T-helper 17 cell (primary cell): Measurements from ENCODE around the gene CACNA1E. TPM values are rescaled to one million over a fixed set of nuclear protein-coding genes. Genes with fewer than 3 reads are reported as not detected.

Experiments used
- ATAC-seq: fragments of 150-1000 bp; cut with Tn5 transposase; 2 replicates; pipeline ENCODE4 v1.10.0; 2021; ENCODE audit warnings: mild to moderate bottlenecking, moderate library complexity
- DNase-seq, 3 donors: peaks; one replicate each; pipeline versions ENCODE4 v3.0.0 to v3.0.0-alpha.2; 2020 to 2021
- H3K9me3 ChIP-seq: one replicate; pipeline ENCODE4 v1.7.0; 2013; ENCODE audit warnings: low read length, mild to moderate bottlenecking; ENCODE audit not compliant: control insufficient read depth, poor library complexity, severe bottlenecking
- H3K27ac Mint-ChIP-seq: one replicate; pipeline ENCODE4 v1.8.0; 2022; ENCODE audit warnings: mild to moderate bottlenecking, moderate library complexity, mixed read lengths
- H3K27me3 Mint-ChIP-seq: one replicate; pipeline ENCODE4 v1.8.0; 2022; ENCODE audit warnings: mixed read lengths
- H3K36me3 Mint-ChIP-seq: one replicate; pipeline ENCODE4 v1.8.0; 2022; ENCODE audit warnings: low read depth, mixed read lengths
- H3K4me1 Mint-ChIP-seq: one replicate; pipeline ENCODE4 v1.8.0; 2022; ENCODE audit warnings: mild to moderate bottlenecking, mixed read lengths
- H3K4me3 Mint-ChIP-seq: one replicate; pipeline ENCODE4 v1.8.0; 2022; ENCODE audit warnings: mild to moderate bottlenecking, moderate library complexity, mixed read lengths
- total RNA-seq, 4 donors: library from RNA in 2 of 4; stranded (reverse) in 2 of 4; gene quantifications; one replicate each; pipeline ENCODE4 v1.2.3 and lab custom pipeline; 2022 to 2026

Gene CACNA1E
- total RNA-seq, 2 donors from 2014 or later: not detected

DNA sequence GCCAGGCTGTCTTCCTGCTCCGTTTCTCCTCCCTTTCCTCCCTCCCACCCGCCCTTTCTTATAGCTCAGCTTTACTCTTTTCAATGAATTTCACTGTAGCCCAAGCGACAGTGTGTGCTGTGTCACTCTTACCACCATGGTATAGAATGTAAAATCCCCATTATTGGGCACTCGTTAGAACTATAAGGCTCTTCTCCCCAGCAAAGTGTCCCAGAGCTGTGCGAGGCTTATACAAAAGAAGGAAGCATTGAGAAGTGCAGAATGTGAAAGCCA is 192.5 kb downstream of the CACNA1E start:
- no peak for DNase-seq
- no peaks in the 10 kb centered on the region for H3K9me3 ChIP-seq
- Mint-ChIP-seq H3K4me3 (no peak overlapping the region), H3K27ac (no peak overlapping the region), H3K36me3 (no peaks in the 10 kb centered on the region), H3K4me1 (peaks cover 4% of the 10 kb centered on the region), H3K27me3 (peaks cover 55% of the 10 kb centered on the region)
- ATAC-seq: no peak

DNA sequence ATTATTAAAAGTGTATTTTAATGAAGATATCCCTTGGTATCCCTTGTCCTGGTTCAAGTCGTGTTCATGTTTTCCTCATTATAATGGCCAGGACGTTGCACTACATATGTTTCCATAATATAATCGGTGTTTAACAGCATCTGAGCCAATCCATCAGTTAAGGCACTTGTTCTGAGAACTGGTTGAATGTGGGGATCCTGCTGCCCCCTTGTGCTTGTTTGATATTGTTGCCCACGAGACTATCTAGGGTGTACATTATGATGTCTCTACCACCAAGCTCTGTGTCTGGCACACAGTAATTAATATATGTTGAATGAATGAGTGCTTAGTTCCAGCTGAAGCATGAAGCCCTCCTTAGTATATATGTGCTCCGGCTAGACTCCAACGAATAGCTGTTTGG is 193.0 kb downstream of the CACNA1E start:
- no peak for DNase-seq
- no peak overlapping the region for H3K4me3 Mint-ChIP-seq
- no peak overlapping the region for H3K27ac Mint-ChIP-seq
- no peaks in the 10 kb centered on the region for H3K9me3 ChIP-seq
- no peak for ATAC-seq
- peaks cover 59% of the 10 kb centered on the region for H3K27me3 Mint-ChIP-seq
- H3K36me3 Mint-ChIP-seq: no peaks in the 10 kb centered on the region
- H3K4me1 Mint-ChIP-seq: peaks cover 4% of the 10 kb centered on the region

DNA sequence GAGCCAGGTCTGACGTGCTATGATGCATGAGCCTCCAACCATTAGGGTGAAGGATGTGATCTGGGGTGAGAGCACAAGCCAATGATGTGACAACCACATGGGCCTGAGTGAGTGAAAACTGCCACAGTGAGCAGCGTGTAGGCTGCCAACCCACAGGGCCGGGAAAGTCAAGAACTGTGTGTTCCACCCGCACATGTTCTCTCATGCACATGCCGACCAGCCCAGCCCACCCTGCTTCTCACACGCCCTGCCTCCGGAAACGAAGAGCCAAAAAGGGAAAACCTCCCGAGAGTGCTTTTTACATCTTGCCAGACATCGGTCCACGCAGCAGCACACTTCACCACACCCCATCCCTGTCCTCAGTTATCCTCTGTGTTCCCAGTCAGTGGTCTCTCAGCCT is 197.0 kb downstream of the CACNA1E start:
- ATAC-seq: no peak
- H3K27ac Mint-ChIP-seq: no peak overlapping the region
- no peaks in the 10 kb centered on the region for H3K36me3 Mint-ChIP-seq
- no peaks in the 10 kb centered on the region for H3K9me3 ChIP-seq
- no peak for DNase-seq
- H3K4me3 Mint-ChIP-seq: no peak overlapping the region
- H3K27me3 Mint-ChIP-seq: peaks cover 41% of the 10 kb centered on the region
- H3K4me1 Mint-ChIP-seq: no peaks in the 10 kb centered on the region

DNA sequence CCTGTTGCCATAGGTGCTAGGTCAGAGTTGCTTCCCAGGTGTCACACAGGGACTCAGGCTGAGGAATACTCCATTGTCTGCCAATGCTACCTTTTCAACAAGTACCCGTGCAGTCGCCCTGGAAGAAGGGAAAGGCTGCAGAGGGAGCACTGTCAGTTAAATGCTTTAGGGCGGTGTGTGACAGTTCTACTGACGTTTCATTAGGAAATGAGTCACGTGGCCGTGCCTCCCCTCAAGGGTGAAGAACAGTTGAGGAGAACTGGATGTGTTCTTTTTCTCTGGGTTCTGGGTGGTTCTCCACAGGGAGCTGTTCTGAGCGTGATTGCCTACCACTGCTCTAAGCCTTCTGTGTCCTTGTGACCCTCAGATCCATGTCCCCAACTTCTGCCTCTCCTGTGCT is 197.6 kb downstream of the CACNA1E start:
- DNase-seq (no peak), ATAC-seq (no peak)
- no peaks in the 10 kb centered on the region for H3K4me1 Mint-ChIP-seq
- no peaks in the 10 kb centered on the region for H3K9me3 ChIP-seq
- H3K27me3 Mint-ChIP-seq: peaks cover 41% of the 10 kb centered on the region
- H3K27ac Mint-ChIP-seq: no peak overlapping the region
- H3K4me3 Mint-ChIP-seq: no peak overlapping the region
- H3K36me3 Mint-ChIP-seq: no peaks in the 10 kb centered on the region

DNA sequence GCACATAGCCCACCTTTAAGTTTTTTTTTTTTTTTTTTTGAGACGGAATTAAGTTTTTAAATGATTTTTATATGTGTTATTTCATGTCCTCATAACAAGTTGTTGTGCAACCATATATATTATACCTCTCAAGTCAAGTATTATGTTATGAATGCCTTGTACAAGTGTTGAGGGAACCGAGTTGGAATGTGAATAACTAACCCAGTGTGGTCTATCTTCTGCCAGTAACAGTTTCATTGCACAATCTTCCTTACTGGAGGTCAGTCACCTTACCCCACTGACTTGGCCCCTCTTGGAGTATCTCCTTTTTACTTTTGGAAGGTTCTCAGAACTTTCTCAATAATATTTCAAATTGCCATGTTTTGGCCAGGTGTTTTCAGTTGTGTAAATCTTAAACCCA is 201.9 kb downstream of the CACNA1E start:
- no peaks in the 10 kb centered on the region for H3K9me3 ChIP-seq
- H3K27me3 Mint-ChIP-seq: peaks cover 20% of the 10 kb centered on the region
- H3K27ac Mint-ChIP-seq: no peak overlapping the region
- no peak for ATAC-seq
- H3K4me1 Mint-ChIP-seq: no peaks in the 10 kb centered on the region
- no peak overlapping the region for H3K4me3 Mint-ChIP-seq
- no peaks in the 10 kb centered on the region for H3K36me3 Mint-ChIP-seq
- no peak for DNase-seq

DNA sequence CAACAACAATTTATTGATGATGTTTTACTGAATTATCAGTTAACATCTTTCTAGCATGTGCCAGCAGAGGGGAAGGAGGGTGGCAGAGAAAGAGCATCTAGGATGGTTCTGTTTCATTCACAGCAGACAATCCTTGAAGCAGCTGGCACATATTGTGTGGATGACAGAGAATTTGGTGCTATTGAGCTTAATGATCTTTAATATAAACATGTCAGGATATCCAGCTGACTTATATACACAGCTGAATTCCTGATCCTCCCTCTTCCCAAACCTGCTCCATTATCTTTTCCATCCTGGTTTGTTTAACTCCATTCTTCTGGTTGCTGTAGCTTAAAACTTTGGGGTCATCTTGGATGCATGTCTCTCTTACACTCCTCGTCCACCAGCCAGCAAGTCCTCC is 218.6 kb downstream of the CACNA1E start:
- no peak overlapping the region for H3K27ac Mint-ChIP-seq
- ATAC-seq: no peak
- peaks cover 24% of the 10 kb centered on the region for H3K27me3 Mint-ChIP-seq
- H3K4me1 Mint-ChIP-seq: no peaks in the 10 kb centered on the region
- H3K9me3 ChIP-seq: no peaks in the 10 kb centered on the region
- H3K4me3 Mint-ChIP-seq: no peak overlapping the region
- H3K36me3 Mint-ChIP-seq: peaks cover 3% of the 10 kb centered on the region
- DNase-seq: no peak

DNA sequence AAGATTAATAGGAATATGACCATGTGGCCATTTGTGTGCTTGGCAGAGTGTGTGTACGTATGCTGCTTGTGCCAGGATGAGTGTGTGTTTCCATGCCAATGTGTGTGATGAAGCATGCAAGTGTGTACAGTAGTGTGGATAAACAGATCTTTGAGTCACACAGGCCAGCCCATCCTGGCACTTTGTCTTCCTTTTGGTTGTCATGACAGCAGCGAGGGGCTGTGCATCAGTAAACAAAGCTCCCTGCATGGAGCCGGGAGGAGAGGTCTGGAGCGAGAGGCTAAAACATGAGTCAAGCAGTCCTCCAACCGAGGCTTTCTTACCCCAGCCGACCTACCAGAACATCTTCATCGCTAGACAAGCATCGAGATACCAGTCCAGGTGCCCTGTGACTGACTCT is 221.2 kb downstream of the CACNA1E start:
- no peaks in the 10 kb centered on the region for H3K9me3 ChIP-seq
- Mint-ChIP-seq H3K4me1 (no peaks in the 10 kb centered on the region), H3K27me3 (peaks cover 16% of the 10 kb centered on the region), H3K36me3 (peaks cover 3% of the 10 kb centered on the region), H3K4me3 (no peak overlapping the region), H3K27ac (no peak overlapping the region)
- no peak for ATAC-seq
- no peak for DNase-seq

DNA sequence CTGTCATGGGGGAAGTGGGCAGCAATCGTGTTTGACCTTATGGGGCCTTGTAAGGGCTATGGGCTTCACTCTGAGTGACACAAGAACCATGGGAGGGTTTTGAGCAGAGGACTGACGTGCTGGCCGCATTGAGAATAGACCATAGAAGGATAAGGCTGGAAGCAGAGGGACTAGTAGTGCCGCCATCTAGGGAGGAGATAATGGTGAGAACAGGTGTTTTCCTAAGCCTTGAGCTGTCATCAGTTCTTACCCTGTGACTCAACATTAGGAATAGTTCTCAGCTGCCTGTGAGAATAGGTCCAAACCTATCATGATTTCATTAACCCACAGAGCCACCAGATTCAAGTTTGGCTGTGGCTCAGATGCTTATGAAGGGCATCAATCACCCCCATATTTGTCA is 228.5 kb downstream of the CACNA1E start:
- H3K27me3 Mint-ChIP-seq: peaks cover 39% of the 10 kb centered on the region
- peaks cover 2% of the 10 kb centered on the region for H3K36me3 Mint-ChIP-seq
- no peaks in the 10 kb centered on the region for H3K9me3 ChIP-seq
- no peak overlapping the region for H3K4me3 Mint-ChIP-seq
- ATAC-seq: no peak
- H3K4me1 Mint-ChIP-seq: peaks cover 3% of the 10 kb centered on the region
- no peak for DNase-seq
- no peak overlapping the region for H3K27ac Mint-ChIP-seq

DNA sequence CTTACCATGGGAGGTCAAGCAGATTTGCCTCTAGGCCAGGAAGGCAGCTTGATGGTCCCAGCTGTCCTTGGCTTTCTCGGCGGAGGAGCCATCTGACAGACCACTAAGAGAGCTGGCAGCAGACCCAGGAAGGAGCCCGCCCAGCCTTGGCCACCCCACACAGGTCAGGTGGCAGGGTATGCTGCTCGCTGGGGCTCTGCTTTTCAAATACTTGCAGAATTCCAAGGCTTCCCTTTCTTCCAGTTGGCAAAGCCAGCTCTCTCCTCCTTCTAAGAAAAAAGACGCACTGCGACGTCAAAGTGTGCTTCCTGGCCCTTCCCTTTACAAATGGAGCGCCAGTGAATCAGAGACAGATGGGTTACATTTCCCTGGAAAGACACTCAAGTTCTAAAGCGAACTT is 229.4 kb downstream of the CACNA1E start:
- no peak overlapping the region for H3K4me3 Mint-ChIP-seq
- no peak for ATAC-seq

DNA sequence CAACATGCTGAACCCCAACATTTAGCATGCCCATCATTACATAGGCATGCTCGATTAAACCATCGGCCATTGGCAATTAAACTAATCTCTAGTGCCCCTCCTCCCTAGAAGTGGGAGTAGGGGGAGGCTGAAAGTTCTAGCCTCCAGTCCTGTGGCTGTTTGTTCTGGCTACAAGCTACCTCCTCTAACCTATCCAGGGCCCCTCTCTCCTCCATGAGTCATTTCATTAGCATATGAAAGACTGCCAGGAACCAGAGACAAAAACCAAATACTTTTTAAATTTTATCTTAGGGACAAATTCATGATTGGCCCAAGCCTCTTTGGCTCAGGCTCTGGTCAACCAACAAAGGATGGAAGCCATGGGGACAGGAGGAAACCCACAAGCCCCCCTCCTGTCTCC is 231.1 kb downstream of the CACNA1E start:
- no peaks in the 10 kb centered on the region for H3K36me3 Mint-ChIP-seq
- H3K4me1 Mint-ChIP-seq: peaks cover 3% of the 10 kb centered on the region
- no peaks in the 10 kb centered on the region for H3K9me3 ChIP-seq
- peaks cover 42% of the 10 kb centered on the region for H3K27me3 Mint-ChIP-seq
- ATAC-seq (no peak), DNase-seq (no peak)
- H3K4me3 Mint-ChIP-seq: no peak overlapping the region
- no peak overlapping the region for H3K27ac Mint-ChIP-seq

More for the DNA sequence above, 229.4 kb downstream of the CACNA1E start:
- H3K27ac Mint-ChIP-seq: no peak overlapping the region
- DNase-seq: no peak
- H3K4me1 Mint-ChIP-seq: peaks cover 3% of the 10 kb centered on the region
- H3K36me3 Mint-ChIP-seq: peaks cover 2% of the 10 kb centered on the region
- no peaks in the 10 kb centered on the region for H3K9me3 ChIP-seq
- peaks cover 44% of the 10 kb centered on the region for H3K27me3 Mint-ChIP-seq

DNA sequence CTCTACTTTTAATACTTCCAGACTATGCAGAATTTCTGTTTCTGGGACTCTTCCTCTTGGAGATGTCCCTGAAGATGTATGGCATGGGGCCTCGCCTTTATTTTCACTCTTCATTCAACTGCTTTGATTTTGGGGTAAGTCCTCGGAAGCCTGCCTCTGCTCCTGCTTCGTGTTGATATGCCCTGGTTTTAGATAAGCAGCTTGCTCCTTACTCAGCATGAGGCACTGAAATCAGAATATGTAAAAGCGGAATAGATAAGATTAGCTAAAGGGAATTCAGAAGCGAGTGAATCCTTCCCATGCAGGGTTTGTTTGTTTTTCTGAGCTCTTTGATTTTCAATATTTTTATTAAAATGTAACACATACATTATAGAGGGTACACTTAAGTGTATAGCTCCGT is 234.7 kb downstream of the CACNA1E start:
- H3K4me3 Mint-ChIP-seq: no peak overlapping the region
- H3K4me1 Mint-ChIP-seq: peaks cover 3% of the 10 kb centered on the region
- no peak overlapping the region for H3K27ac Mint-ChIP-seq

DNA sequence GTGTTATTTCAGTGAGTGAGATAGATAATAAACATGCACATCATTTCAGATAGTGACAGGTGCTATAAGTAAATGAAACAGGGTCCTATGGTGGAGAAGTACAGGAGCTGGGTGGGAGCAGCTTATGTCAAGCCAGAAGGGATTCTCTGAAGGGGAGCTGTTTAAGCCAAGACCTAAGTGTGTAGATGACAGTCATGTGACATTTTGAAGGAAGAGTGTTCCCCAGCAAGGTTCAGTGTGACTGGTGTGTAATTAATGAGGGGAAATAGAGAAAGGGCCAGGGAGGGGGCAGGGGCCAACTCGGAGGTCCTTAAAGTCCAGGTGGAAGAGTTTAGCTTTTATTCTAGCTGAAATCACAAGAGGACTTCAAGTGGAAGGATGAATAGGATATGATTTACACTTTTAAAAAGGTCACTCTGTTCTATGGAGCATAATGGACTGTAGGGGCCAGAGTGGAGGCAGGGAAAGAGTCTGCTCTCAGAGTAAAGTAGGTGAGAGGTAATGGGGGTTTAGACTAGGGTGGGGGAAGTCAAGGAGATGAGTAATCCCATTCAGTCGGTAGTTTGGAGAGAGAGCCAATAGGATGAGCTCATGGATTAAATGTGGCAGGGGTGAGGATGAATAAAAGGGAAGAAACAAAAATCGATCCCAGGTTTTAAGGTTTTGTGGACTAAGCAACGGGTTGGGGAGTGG is 243.1 kb downstream of the CACNA1E start:
- no peak overlapping the region for H3K27ac Mint-ChIP-seq
- no peak for DNase-seq
- no peak for ATAC-seq
- no peaks in the 10 kb centered on the region for H3K9me3 ChIP-seq
- H3K4me3 Mint-ChIP-seq: no peak overlapping the region
- peaks cover 26% of the 10 kb centered on the region for H3K27me3 Mint-ChIP-seq
- H3K36me3 Mint-ChIP-seq: no peaks in the 10 kb centered on the region
- no peaks in the 10 kb centered on the region for H3K4me1 Mint-ChIP-seq

More for the DNA sequence above, 234.7 kb downstream of the CACNA1E start:
- H3K27me3 Mint-ChIP-seq: peaks cover 42% of the 10 kb centered on the region
- no peaks in the 10 kb centered on the region for H3K36me3 Mint-ChIP-seq
- H3K9me3 ChIP-seq: no peaks in the 10 kb centered on the region
- DNase-seq (no peak), ATAC-seq (no peak)

DNA sequence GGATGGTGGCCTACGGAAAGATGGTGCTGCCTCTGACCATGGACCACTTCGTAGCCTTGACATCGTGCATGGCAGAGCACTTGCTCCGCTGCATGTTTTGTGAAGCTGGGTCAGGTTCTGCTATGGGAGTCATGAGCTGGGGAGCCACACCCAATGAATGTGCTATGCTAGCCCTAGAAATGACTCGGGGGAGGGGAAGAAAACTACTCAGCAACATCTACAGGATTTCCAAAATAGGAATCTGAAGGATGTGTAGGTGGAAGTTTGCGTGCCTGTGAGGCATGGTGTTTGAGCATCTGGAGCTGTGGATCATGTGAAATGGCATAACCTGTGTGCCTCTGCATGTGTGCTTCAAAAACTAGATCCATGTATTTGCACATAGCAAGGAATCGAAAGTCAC is 247.3 kb downstream of the CACNA1E start:
- Mint-ChIP-seq H3K4me1 (no peaks in the 10 kb centered on the region), H3K4me3 (no peak overlapping the region), H3K27me3 (peaks cover 29% of the 10 kb centered on the region), H3K27ac (no peak overlapping the region), H3K36me3 (peaks cover 3% of the 10 kb centered on the region)
- no peak for DNase-seq
- no peak for ATAC-seq
- no peaks in the 10 kb centered on the region for H3K9me3 ChIP-seq

DNA sequence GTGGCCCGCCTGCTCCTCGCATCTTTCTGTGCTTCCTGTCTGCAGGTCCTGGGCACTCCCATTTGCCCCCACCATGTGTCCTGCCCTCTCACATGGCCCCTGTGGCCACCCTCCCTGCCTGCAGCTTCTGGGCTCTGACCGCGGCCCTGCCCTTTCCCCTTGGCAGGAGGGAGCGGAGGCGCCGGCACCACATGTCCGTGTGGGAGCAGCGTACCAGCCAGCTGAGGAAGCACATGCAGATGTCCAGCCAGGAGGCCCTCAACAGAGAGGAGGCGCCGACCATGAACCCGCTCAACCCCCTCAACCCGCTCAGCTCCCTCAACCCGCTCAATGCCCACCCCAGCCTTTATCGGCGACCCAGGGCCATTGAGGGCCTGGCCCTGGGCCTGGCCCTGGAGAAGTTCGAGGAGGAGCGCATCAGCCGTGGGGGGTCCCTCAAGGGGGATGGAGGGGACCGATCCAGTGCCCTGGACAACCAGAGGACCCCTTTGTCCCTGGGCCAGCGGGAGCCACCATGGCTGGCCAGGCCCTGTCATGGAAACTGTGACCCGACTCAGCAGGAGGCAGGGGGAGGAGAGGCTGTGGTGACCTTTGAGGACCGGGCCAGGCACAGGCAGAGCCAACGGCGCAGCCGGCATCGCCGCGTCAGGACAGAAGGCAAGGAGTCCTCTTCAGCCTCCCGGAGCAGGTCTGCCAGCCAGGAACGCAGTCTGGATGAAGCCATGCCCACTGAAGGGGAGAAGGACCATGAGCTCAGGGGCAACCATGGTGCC is 249.1 kb downstream of the CACNA1E start:
- H3K9me3 ChIP-seq: no peaks in the 10 kb centered on the region
- peaks cover 3% of the 10 kb centered on the region for H3K36me3 Mint-ChIP-seq
- peaks cover 35% of the 10 kb centered on the region for H3K27me3 Mint-ChIP-seq
- ATAC-seq (no peak), DNase-seq (no peak)
- H3K4me3 Mint-ChIP-seq: no peak overlapping the region
- no peaks in the 10 kb centered on the region for H3K4me1 Mint-ChIP-seq
- H3K27ac Mint-ChIP-seq: no peak overlapping the region
